Right lobe of liver (tissue), 4 donors: Measurements from ENCODE around the gene MRPL45.
A peak's percentile ranks its signal among the peaks of the same experiment; 100 is the strongest.

Source experiments
- CTCF ChIP-seq, 4 donors: fragments of 200-600 bp in 3 of 4; fragments of 450-650 bp in 1 of 4; IDR thresholded peaks; one replicate each; pipeline versions ENCODE4 v1.5.1 to v1.8.0; 2016 to 2022; ENCODE audit warnings: antibody characterized with exemption in 4 of 4, mild to moderate bottlenecking in 2 of 4
- POLR2A ChIP-seq: fragments of 450-650 bp; IDR thresholded peaks from one replicate; pipeline ENCODE4 v1.6.1; 2017; ENCODE audit warnings: antibody characterized with exemption, mild to moderate bottlenecking
- donor health status: DM: no; HTN: no; CAD: no.
- donor health status: DM: no; HTN: no; CAD: no.
- donor health status: DM: no; HTN: yes; CAD: no.

DNA sequence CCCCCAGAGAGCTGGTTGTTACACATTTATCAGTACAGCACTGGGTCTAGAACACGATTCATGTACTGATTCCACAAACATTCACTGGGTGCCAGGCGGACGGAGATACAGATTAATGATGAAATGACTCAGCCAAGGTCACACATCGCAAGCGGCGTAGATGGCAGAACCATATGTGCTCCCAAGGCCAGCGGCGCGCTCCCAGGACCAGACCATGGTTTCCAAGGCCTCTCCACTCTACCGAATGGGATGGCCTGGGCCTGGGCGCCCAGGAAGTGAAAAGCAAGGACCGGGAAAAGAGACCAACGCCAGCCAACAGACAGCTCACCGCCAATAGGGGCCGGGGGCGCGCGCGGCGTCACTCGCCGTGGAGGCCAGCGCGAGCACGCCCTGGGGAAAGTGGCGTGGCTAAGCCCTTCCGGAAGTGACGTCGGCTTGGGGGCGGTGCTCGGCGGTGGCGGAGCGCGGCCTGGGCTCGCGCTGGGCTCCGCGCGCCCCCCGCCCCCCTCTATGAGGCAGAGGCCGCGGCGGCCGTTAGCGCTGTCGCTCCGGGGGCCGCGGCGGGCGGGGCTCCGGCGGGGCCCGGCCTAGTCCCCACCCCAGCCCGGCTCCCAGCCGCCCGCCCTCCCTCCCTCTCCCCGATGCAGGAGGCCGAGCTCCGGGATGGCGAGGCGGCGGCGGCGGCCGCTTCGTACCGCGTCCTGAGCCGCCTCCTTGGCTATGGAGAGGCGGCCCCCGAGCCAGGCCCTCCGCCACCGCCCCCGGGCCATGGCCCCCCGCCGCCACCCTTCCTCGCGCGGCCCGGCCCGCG lies 54.6 kb downstream of the MRPL45 start, which contains the start of gene SOCS7:
- no peak for TF ChIP-seq CTCF (IDR thresholded peaks at IDR 0.05)
- TF ChIP-seq POLR2A: peak; percentile 84
